Iris pigment epithelial cell (primary cell): Measurements from ENCODE around the gene C17orf78.
"Not testable (repeated sequence)": the region's sequence is repeated elsewhere in the genome, so short reads cannot be mapped to it uniquely, and the experiment has no call there.

ENCODE experiments used
- DNase-seq: peaks from one replicate; pipeline ENCODE4 v3.0.0-alpha.2; 2011; ENCODE audit warnings: low read depth

C17orf78 gene

GRCh38 chr17:37375706-37376105 is at the start of gene C17orf78:
Gene C17orf78, plus strand, starts transcription at chr17:37375985. Its CDS starts 108 bp downstream, at chr17:37376093.
- DNase-seq = no peak

- peak; percentile 96 for DNase-seq
These were observed 48.3 kb upstream of the C17orf78 start for GRCh38 chr17:37327341-37328090.

GRCh38 chr17:37338847-37339246 is 36.9 kb upstream of the C17orf78 start:
- no peak for DNase-seq

- peak; percentile 44 for DNase-seq
These were observed 36.5 kb upstream of the C17orf78 start for GRCh38 chr17:37339321-37339720.

GRCh38 chr17:37340804-37341203 is 35.0 kb upstream of the C17orf78 start:
- DNase-seq = no peak

GRCh38 chr17:37342589-37342988 is 33.2 kb upstream of the C17orf78 start:
- DNase-seq = no peak

- DNase-seq = no peak
These were observed 31.3 kb upstream of the C17orf78 start for GRCh38 chr17:37344519-37344918.

- not testable (repeated sequence) for DNase-seq
These were observed 28.9 kb upstream of the C17orf78 start for GRCh38 chr17:37346863-37347402.

- not testable (repeated sequence) for DNase-seq
These were observed 18.8 kb upstream of the C17orf78 start for GRCh38 chr17:37356796-37357569.

- peak; percentile 65 for DNase-seq
These were observed 17.5 kb upstream of the C17orf78 start for GRCh38 chr17:37358098-37358829.

GRCh38 chr17:37358830-37359681 is 16.7 kb upstream of the C17orf78 start:
- peak; percentile 94 for DNase-seq

GRCh38 chr17:37359682-37360188 is 16.1 kb upstream of the C17orf78 start:
- peak; percentile 31 for DNase-seq

- DNase-seq = peak; percentile 27
These were observed 15.2 kb upstream of the C17orf78 start for GRCh38 chr17:37360632-37361031.

- no peak for DNase-seq
These were observed 14.2 kb upstream of the C17orf78 start for GRCh38 chr17:37361543-37361942.

GRCh38 chr17:37365589-37365988 is 10.2 kb upstream of the C17orf78 start:
- DNase-seq = peak; percentile 24

GRCh38 chr17:37368577-37368976 is 7.2 kb upstream of the C17orf78 start:
- DNase-seq = peak; percentile 70

GRCh38 chr17:37373530-37374159 is 2.1 kb upstream of the C17orf78 start:
- peak; percentile 85 for DNase-seq

GRCh38 chr17:37382056-37382455 is 6.3 kb downstream of the C17orf78 start:
- DNase-seq = no peak

GRCh38 chr17:37384560-37385149 is 8.9 kb downstream of the C17orf78 start:
- peak; percentile 39 for DNase-seq

- DNase-seq = no peak
These were observed 9.7 kb downstream of the C17orf78 start for GRCh38 chr17:37385474-37385990.
